OCI-LY1 (cell line): Measurements from ENCODE around the gene NTSR1.

Source experiments
- EZH2 ChIP-seq: fragments of 200-600 bp; sonication (generic), shearing (Covaris generic); IDR thresholded peaks from 2 replicates; pipeline ENCODE4 v1.8.0; 2017; ENCODE audit warnings: borderline replicate concordance, mixed run types, mild to moderate bottlenecking, antibody characterized with exemption, low read length, moderate library complexity, mixed read lengths
- TF ChIP-seq, protein P1 (sequence below): fragments of 200-600 bp; sonication (generic), shearing (Covaris generic); IDR thresholded peaks from 2 replicates; pipeline ENCODE4 v1.5.1; 2017; ENCODE audit warnings: mild to moderate bottlenecking, antibody characterized with exemption, low read length, moderate library complexity, mixed read lengths

- TF ChIP-seq, protein P1, sequence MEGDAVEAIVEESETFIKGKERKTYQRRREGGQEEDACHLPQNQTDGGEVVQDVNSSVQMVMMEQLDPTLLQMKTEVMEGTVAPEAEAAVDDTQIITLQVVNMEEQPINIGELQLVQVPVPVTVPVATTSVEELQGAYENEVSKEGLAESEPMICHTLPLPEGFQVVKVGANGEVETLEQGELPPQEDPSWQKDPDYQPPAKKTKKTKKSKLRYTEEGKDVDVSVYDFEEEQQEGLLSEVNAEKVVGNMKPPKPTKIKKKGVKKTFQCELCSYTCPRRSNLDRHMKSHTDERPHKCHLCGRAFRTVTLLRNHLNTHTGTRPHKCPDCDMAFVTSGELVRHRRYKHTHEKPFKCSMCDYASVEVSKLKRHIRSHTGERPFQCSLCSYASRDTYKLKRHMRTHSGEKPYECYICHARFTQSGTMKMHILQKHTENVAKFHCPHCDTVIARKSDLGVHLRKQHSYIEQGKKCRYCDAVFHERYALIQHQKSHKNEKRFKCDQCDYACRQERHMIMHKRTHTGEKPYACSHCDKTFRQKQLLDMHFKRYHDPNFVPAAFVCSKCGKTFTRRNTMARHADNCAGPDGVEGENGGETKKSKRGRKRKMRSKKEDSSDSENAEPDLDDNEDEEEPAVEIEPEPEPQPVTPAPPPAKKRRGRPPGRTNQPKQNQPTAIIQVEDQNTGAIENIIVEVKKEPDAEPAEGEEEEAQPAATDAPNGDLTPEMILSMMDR, result no peak
- TF ChIP-seq EZH2, result no peak
These were observed 17.1 kb downstream of the NTSR1 start for GRCh38 chr20:62725596-62726268.
